ENCODE results near the gene BRI3.

The BRI3 gene

DNA sequence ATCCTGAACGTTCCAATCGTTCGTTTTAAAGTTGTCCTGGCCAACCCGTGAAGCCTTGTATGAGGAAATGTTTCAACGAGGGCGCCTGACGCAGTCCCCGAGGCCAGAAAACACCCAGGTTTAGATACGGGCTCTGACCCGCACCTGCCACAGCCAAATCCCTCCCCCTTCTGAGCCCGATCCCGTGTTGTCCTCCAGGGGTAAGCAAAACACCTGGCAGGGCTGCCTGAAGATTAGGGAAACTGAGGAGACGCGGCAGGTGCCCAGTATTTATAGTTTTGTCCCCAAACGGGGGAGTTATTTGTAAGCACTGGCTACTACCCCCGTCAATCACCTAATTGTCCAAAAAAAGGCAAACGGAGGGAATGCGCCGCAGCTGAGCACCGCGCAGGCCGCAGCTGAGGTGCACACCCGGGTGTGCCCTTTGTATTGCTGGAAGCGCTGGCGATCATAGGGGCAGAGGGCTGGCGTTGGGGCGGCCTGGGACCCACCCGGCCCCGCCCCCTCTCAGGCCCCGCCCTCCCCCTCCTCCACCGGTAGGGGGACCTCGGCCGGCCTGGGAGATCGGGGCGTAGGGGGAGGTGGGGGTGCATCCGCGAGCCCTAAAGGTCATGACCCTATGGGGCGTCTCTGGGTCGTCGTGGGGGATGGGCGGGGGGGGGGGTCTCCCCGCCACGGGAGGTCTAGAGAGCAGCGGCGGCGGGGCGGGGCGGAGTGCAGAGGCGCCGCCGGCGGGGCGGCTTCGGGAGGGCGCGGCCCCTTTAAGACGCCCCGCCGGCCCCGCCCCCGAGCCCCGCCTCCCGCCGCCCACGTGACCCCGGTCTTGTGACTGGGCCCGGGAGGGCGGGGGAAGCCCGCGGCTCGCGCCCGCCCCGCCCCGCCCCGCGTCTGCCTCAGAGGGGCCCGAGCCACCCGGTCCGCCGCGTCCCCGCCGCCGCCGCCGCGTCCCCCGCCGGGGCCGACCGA lies at the start of gene BRI3:
Gene BRI3 (plus strand): TSS at position 896 of the 966 bp plus-strand sequence. CDS start 110 bp downstream, outside the sequence.
- no peaks in the 10 kb centered on the region for H3K9me3 ChIP-seq (ENCODE audit: control insufficient read depth, insufficient read depth, low read length)
- peaks cover 25% of the 10 kb centered on the region; the same call in 1 of the 2 replicates for H3K4me1 ChIP-seq (ENCODE audit: insufficient read depth, low read length)
- peaks cover 4% of the 10 kb centered on the region; the same call in 1 of the 2 replicates for H3K36me3 ChIP-seq (ENCODE audit: insufficient read depth, low read length)
- H3K9ac ChIP-seq (ENCODE audit: low read depth, low read length) = peak within 1 kb of the TSS; percentile 96

DNA sequence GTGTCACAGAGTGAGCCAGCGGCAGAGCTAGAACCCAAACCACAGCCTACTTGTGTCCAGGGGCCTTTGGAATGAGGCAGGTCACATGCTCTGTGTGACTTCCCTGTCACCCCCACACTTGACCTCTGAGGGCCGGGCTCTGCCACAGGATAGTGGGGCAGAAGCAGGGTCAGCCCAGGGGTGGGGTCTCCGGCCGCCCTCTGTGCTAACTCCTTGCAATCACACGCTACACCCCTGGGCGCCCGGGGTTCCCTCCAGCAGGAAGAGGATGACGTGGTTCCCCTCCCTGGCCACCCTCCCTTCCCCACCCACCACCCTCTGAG lies 49.3 kb upstream of the BRI3 start:
- Histone ChIP-seq H3K36me3 (ENCODE audit: insufficient read depth, low read length) (no peaks in the 10 kb centered on the region; the same call in 1 of the 2 replicates), H3K9ac (ENCODE audit: low read depth, low read length) (no peak overlapping the region), H3K4me1 (ENCODE audit: insufficient read depth, low read length) (no peaks in the 10 kb centered on the region), H3K9me3 (ENCODE audit: control insufficient read depth, insufficient read depth, low read length) (no peaks in the 10 kb centered on the region)

- H3K36me3 ChIP-seq (ENCODE audit: insufficient read depth, low read length) = no peaks in the 10 kb centered on the region; the same call in 1 of the 2 replicates
- no peaks in the 10 kb centered on the region for H3K9me3 ChIP-seq (ENCODE audit: control insufficient read depth, insufficient read depth, low read length)
- no peaks in the 10 kb centered on the region for H3K4me1 ChIP-seq (ENCODE audit: insufficient read depth, low read length)
- no peak overlapping the region for H3K9ac ChIP-seq (ENCODE audit: low read depth, low read length)
Measured at GRCh38 chr7:98232799-98233198, 48.7 kb upstream of the BRI3 start.

GRCh38 chr7:98233219-98234070 lies 48.0 kb upstream of the BRI3 start:
- Histone ChIP-seq H3K9me3 (ENCODE audit: control insufficient read depth, insufficient read depth, low read length) (no peaks in the 10 kb centered on the region), H3K36me3 (ENCODE audit: insufficient read depth, low read length) (no peaks in the 10 kb centered on the region; the same call in 1 of the 2 replicates), H3K9ac (ENCODE audit: low read depth, low read length) (no peak overlapping the region), H3K4me1 (ENCODE audit: insufficient read depth, low read length) (no peaks in the 10 kb centered on the region)

- Histone ChIP-seq H3K9ac (ENCODE audit: low read depth, low read length) (no peak overlapping the region), H3K36me3 (ENCODE audit: insufficient read depth, low read length) (no peaks in the 10 kb centered on the region; the same call in 1 of the 2 replicates), H3K9me3 (ENCODE audit: control insufficient read depth, insufficient read depth, low read length) (no peaks in the 10 kb centered on the region), H3K4me1 (ENCODE audit: insufficient read depth, low read length) (no peaks in the 10 kb centered on the region)
Measured at GRCh38 chr7:98234429-98235147, 46.9 kb upstream of the BRI3 start.

- Histone ChIP-seq H3K4me1 (ENCODE audit: insufficient read depth, low read length) (no peaks in the 10 kb centered on the region), H3K9ac (ENCODE audit: low read depth, low read length) (no peak overlapping the region), H3K36me3 (ENCODE audit: insufficient read depth, low read length) (no peaks in the 10 kb centered on the region; the same call in 1 of the 2 replicates), H3K9me3 (ENCODE audit: control insufficient read depth, insufficient read depth, low read length) (no peaks in the 10 kb centered on the region)
Measured at GRCh38 chr7:98235901-98236300, 45.6 kb upstream of the BRI3 start.

- H3K9ac ChIP-seq (ENCODE audit: low read depth, low read length) = no peak overlapping the region
- H3K9me3 ChIP-seq (ENCODE audit: control insufficient read depth, insufficient read depth, low read length) = no peaks in the 10 kb centered on the region
- H3K36me3 ChIP-seq (ENCODE audit: insufficient read depth, low read length) = no peaks in the 10 kb centered on the region
- no peaks in the 10 kb centered on the region for H3K4me1 ChIP-seq (ENCODE audit: insufficient read depth, low read length)
Measured at GRCh38 chr7:98236355-98237185, 44.9 kb upstream of the BRI3 start.

DNA sequence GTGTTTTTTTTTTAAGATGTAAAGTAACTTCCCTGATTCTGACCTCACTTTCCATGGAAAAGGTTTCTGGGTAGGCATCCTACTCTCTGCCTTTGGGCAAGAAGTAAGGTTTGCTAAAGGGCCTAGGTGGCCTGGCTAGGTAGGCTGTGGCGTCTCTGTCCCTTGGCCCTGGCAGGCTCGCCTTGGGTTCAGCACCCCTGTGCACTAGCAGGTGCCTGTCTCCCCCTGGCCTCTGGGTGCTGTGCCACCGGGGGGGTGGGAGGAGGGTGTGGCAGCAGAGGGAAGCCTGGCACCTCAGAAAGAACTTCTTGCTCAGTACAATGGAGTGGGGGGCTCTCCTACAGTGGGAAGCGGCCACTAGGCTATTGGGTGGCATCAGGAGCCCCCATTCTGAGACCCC lies 43.4 kb upstream of the BRI3 start:
- Histone ChIP-seq H3K36me3 (ENCODE audit: insufficient read depth, low read length) (no peaks in the 10 kb centered on the region), H3K4me1 (ENCODE audit: insufficient read depth, low read length) (no peaks in the 10 kb centered on the region), H3K9me3 (ENCODE audit: control insufficient read depth, insufficient read depth, low read length) (no peaks in the 10 kb centered on the region), H3K9ac (ENCODE audit: low read depth, low read length) (no peak overlapping the region)

DNA sequence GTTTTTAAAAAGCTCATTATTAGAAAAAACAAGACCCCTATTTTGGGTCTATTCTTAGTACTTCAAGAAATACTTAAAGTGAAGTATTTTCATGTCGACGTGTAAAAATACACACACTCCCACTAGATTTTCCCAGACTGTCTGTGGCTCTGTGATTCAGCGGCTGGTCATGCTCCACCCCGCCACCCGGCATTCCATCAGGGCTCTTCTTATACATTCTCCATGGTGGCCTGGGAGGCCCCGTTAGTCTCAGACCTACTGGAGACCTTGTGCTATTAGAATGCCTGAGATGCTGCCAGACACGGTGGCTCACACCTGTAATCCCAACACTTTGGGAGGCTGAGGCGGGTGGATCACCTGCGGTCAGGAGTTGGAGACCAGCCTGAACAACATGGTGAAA lies 42.5 kb upstream of the BRI3 start:
- H3K9me3 ChIP-seq (ENCODE audit: control insufficient read depth, insufficient read depth, low read length) = no peaks in the 10 kb centered on the region
- H3K36me3 ChIP-seq (ENCODE audit: insufficient read depth, low read length) = no peaks in the 10 kb centered on the region
- H3K9ac ChIP-seq (ENCODE audit: low read depth, low read length) = no peak overlapping the region
- H3K4me1 ChIP-seq (ENCODE audit: insufficient read depth, low read length) = no peaks in the 10 kb centered on the region

DNA sequence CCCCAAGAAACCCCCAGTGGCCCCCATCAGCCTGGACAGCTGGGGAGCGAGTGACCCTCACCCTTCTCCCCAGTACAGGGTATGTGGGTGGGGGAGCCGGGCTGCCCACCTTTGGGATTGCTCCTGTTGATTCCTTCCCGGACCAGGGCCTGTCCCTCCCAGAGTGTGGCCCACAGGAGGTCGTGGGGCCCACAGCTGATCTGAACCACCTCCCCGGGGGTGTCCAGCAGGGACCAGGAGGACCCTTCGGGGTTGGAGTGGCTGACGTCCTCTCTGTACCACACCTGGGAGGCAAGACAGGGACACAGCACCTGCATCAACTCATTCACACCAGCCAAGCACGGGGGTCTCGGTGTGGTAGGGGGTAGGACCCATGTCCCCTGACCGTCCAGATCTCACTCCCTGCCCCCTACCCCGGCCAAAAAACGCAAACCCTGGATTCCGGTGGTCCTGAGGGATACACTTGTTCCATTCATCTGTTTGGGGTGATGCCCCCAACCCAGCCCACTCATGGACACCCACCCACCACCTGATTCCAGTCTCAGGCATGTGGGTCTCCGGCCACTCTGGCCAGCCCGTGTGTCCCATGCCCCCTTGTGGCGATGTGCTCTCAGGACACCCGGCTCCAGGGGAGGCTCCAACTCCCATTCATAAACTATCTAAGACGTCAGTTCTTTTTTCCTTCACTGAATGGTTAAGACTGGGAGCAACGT lies 40.4 kb upstream of the BRI3 start:
- H3K4me1 ChIP-seq (ENCODE audit: insufficient read depth, low read length) = no peaks in the 10 kb centered on the region
- H3K9me3 ChIP-seq (ENCODE audit: control insufficient read depth, insufficient read depth, low read length) = no peaks in the 10 kb centered on the region
- no peak overlapping the region for H3K9ac ChIP-seq (ENCODE audit: low read depth, low read length)
- no peaks in the 10 kb centered on the region for H3K36me3 ChIP-seq (ENCODE audit: insufficient read depth, low read length)

GRCh38 chr7:98241674-98242241 lies 39.7 kb upstream of the BRI3 start:
- H3K4me1 ChIP-seq (ENCODE audit: insufficient read depth, low read length) = no peaks in the 10 kb centered on the region
- no peaks in the 10 kb centered on the region for H3K9me3 ChIP-seq (ENCODE audit: control insufficient read depth, insufficient read depth, low read length)
- no peaks in the 10 kb centered on the region for H3K36me3 ChIP-seq (ENCODE audit: insufficient read depth, low read length)
- H3K9ac ChIP-seq (ENCODE audit: low read depth, low read length) = no peak overlapping the region

DNA sequence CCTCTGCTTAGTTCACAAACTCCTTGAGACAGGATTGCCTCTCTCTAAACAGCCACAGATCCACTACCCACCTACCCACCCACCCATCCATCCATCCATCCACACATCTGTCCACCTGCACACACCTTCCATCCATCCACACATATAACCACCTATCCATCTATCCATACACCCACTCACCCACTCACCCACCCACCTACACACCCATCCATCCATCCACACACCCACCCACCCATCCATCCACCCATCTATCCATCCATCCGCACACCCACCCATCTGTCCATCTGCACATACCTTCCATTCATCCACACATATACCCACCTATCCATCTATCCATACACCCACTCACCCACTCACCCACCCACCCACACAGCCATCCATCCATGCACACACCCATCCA lies 39.1 kb upstream of the BRI3 start:
- H3K4me1 ChIP-seq (ENCODE audit: insufficient read depth, low read length) = no peaks in the 10 kb centered on the region
- no peak overlapping the region for H3K9ac ChIP-seq (ENCODE audit: low read depth, low read length)
- H3K9me3 ChIP-seq (ENCODE audit: control insufficient read depth, insufficient read depth, low read length) = no peaks in the 10 kb centered on the region
- H3K36me3 ChIP-seq (ENCODE audit: insufficient read depth, low read length) = no peaks in the 10 kb centered on the region

GRCh38 chr7:98242934-98243333 lies 38.6 kb upstream of the BRI3 start:
- H3K36me3 ChIP-seq (ENCODE audit: insufficient read depth, low read length) = no peaks in the 10 kb centered on the region
- no peaks in the 10 kb centered on the region for H3K4me1 ChIP-seq (ENCODE audit: insufficient read depth, low read length)
- no peaks in the 10 kb centered on the region for H3K9me3 ChIP-seq (ENCODE audit: control insufficient read depth, insufficient read depth, low read length)
- no peak overlapping the region for H3K9ac ChIP-seq (ENCODE audit: low read depth, low read length)
